Neural cell (in vitro differentiated cells): ENCODE data around the gene F2. TPM values are rescaled to one million over a fixed set of nuclear protein-coding genes. Genes with fewer than 3 reads are reported as not detected.

Source experiments
- H2AFZ ChIP-seq: fragments of 200-600, 300-800 bp; sonication (generic), shearing (Covaris generic); 2 replicates; pipeline ENCODE4 v1.6.0; 2014; ENCODE audit warnings: low read depth, mild to moderate bottlenecking, antibody characterized with exemption, low read length, moderate library complexity
- H3F3A ChIP-seq: fragments of 200-600 bp; shearing (Covaris generic); 2 replicates; pipeline ENCODE4 v1.6.1; 2016; ENCODE audit warnings: mild to moderate bottlenecking, moderate library complexity, mixed read lengths, antibody characterized with exemption, low read length; ENCODE audit not compliant: insufficient read depth, poor library complexity, severe bottlenecking
- H3K27ac ChIP-seq: fragments of 200-600, 300-800 bp; sonication (generic), shearing (Covaris generic); 2 replicates; pipeline ENCODE4 v1.5.1; 2014; ENCODE audit warnings: mild to moderate bottlenecking, low read length, moderate library complexity
- H3K27me3 ChIP-seq: fragments of 300-800, 200-600 bp; sonication (generic), shearing (Covaris generic); 2 replicates; pipeline ENCODE4 v1.6.0; 2014; ENCODE audit warnings: mild to moderate bottlenecking, low read depth, low read length, moderate library complexity; ENCODE audit not compliant: insufficient read depth
- H3K36me3 ChIP-seq: fragments of 300-800, 200-600 bp; sonication (generic), shearing (Covaris generic); 2 replicates; pipeline ENCODE4 v1.5.1; 2014; ENCODE audit warnings: mild to moderate bottlenecking, antibody characterized with exemption, low read length, moderate library complexity; ENCODE audit not compliant: insufficient read depth
- H3K4me2 ChIP-seq: fragments of 300-800, 200-600 bp; sonication (generic), shearing (Covaris generic); 2 replicates; pipeline ENCODE4 v1.6.0; 2014; ENCODE audit warnings: mild to moderate bottlenecking, low read length
- H3K4me3 ChIP-seq: fragments of 300-800, 200-600 bp; sonication (generic), shearing (Covaris generic); 2 replicates; pipeline ENCODE4 v1.5.1; 2014; ENCODE audit warnings: mild to moderate bottlenecking, low read length, moderate library complexity
- H3K79me2 ChIP-seq: fragments of 200-600 bp; shearing (Covaris generic); replicated peaks from 2 replicates; pipeline ENCODE4 v1.6.0; 2014; ENCODE audit warnings: mild to moderate bottlenecking, low read length, moderate library complexity; ENCODE audit not compliant: insufficient read depth
- H3K9ac ChIP-seq: fragments of 300-800, 200-600 bp; sonication (generic), shearing (Covaris generic); 2 replicates; pipeline ENCODE4 v1.6.1; 2016; ENCODE audit warnings: mild to moderate bottlenecking, low read length, mixed read lengths
- H3K9me2 ChIP-seq: fragments of 200-600 bp; shearing (Covaris generic); 2 replicates; pipeline ENCODE4 v1.6.1; 2016; ENCODE audit warnings: mild to moderate bottlenecking, low read length, mixed read lengths; ENCODE audit not compliant: insufficient read depth
- H3K9me3 ChIP-seq: fragments of 200-600, 300-800 bp; sonication (generic), shearing (Covaris generic); 2 replicates; pipeline ENCODE4 v1.6.1; 2016; ENCODE audit warnings: mild to moderate bottlenecking, mixed run types, low read length, moderate library complexity, mixed read lengths
- H4K20me1 ChIP-seq: fragments of 200-600 bp; shearing (Covaris generic); 2 replicates; pipeline ENCODE4 v1.6.1; 2016; ENCODE audit warnings: mild to moderate bottlenecking, mixed run types; ENCODE audit not compliant: insufficient read depth
- EP300 ChIP-seq: fragments of 450-650 bp; conservative IDR thresholded peaks from 2 replicates; pipeline ENCODE4 v1.6.1; 2014; ENCODE audit warnings: antibody characterized with exemption, mild to moderate bottlenecking, moderate library complexity; ENCODE audit not compliant: poor library complexity, severe bottlenecking
- EZH2 ChIP-seq: fragments of 200-600, 300-800 bp; shearing (Covaris generic), sonication (generic); IDR thresholded peaks from 2 replicates; pipeline ENCODE4 v1.6.1; 2014; ENCODE audit warnings: antibody characterized with exemption, low read length, borderline replicate concordance, mild to moderate bottlenecking; ENCODE audit not compliant: insufficient read depth, poor library complexity, severe bottlenecking
- MXI1 ChIP-seq: fragments of 450-650 bp; conservative IDR thresholded peaks from 2 replicates; pipeline ENCODE4 v1.6.1; 2014; ENCODE audit warnings: antibody characterized with exemption, mild to moderate bottlenecking; ENCODE audit not compliant: poor library complexity, severe bottlenecking
- POLR2AphosphoS5 ChIP-seq: IDR thresholded peaks from 2 replicates; pipeline ENCODE4 v1.6.1; 2012
- RAD21 ChIP-seq: fragments of 450-650 bp; conservative IDR thresholded peaks from 2 replicates; pipeline ENCODE4 v1.6.1; 2014; ENCODE audit warnings: antibody characterized with exemption, mild to moderate bottlenecking, moderate library complexity
- SMC3 ChIP-seq: fragments of 450-650 bp; conservative IDR thresholded peaks from 2 replicates; pipeline ENCODE4 v1.6.1; 2014; ENCODE audit warnings: antibody characterized with exemption, mild to moderate bottlenecking, moderate library complexity; ENCODE audit not compliant: poor library complexity
- polyA plus RNA-seq: library from polyadenylated mRNA; depleted of rRNA; stranded (reverse); fragments of >200 nt; gene quantifications from 2 replicates; pipeline ENCODE4 v1.2.3, GENCODE V29; 2014
- TF ChIP-seq, protein P1 (sequence below): fragments of 450-650 bp; IDR thresholded peaks from 2 replicates; pipeline ENCODE4 v1.5.1; 2014; ENCODE audit warnings: antibody characterized with exemption, mild to moderate bottlenecking, moderate library complexity; ENCODE audit not compliant: poor library complexity, severe bottlenecking
- TF ChIP-seq, protein P2 (sequence below): IDR thresholded peaks from 2 replicates; pipeline ENCODE4 v1.6.1; 2012; ENCODE audit warnings: borderline replicate concordance

Gene F2
- polyA plus RNA-seq, 1 donor from 2014 or later = 0.94 TPM

DNA sequence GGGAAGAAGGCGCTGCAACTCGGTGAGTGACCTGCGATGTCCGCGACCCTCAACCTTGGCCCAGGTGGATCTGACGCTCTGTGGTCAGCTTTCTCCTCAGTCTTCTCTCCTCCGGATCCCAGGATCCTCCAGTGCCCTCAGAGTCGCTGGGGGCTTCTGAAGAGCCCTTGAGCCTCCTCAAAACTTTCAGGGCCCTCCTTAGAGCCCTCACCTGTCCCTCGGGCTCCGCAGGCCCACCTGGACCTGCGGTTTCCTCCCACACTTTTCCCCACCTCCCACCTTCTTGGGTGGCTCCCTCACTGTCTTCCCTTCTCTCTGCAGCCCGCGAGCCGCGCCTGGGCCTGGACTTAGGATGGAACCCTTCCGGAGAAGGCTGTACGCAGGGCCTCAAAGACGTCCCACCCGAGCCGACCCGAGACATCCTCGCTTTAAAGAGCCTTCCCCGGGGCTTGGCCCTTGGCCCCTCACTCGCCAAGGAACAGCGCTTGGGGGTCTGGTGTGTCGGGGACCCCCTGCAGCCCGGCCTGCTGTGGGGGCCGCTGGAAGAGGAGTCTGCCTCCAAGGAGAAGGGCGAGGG, 17.8 kb upstream of the F2 start:
- Histone ChIP-seq H3K79me2 (peaks cover 29% of the 10 kb centered on the region), H3K27me3 (no peaks in the 10 kb centered on the region), H3K9me2 (no peaks in the 10 kb centered on the region), H3K4me2 (peak overlapping the region; percentile 52), H2AFZ (peak overlapping the region; percentile 36), H3K9ac (peak overlapping the region; percentile 92), H3K36me3 (no peaks in the 10 kb centered on the region), H3F3A (no peaks in the 10 kb centered on the region), H3K27ac (peak overlapping the region; percentile 96), H3K9me3 (no peaks in the 10 kb centered on the region), H3K4me3 (peak overlapping the region; percentile 88), H4K20me1 (no peaks in the 10 kb centered on the region)
- TF ChIP-seq, protein P1, sequence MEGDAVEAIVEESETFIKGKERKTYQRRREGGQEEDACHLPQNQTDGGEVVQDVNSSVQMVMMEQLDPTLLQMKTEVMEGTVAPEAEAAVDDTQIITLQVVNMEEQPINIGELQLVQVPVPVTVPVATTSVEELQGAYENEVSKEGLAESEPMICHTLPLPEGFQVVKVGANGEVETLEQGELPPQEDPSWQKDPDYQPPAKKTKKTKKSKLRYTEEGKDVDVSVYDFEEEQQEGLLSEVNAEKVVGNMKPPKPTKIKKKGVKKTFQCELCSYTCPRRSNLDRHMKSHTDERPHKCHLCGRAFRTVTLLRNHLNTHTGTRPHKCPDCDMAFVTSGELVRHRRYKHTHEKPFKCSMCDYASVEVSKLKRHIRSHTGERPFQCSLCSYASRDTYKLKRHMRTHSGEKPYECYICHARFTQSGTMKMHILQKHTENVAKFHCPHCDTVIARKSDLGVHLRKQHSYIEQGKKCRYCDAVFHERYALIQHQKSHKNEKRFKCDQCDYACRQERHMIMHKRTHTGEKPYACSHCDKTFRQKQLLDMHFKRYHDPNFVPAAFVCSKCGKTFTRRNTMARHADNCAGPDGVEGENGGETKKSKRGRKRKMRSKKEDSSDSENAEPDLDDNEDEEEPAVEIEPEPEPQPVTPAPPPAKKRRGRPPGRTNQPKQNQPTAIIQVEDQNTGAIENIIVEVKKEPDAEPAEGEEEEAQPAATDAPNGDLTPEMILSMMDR = no peak
- TF ChIP-seq EP300 (no peak), POLR2AphosphoS5 (no peak), SMC3 (no peak), MXI1 (no peak), RAD21 (no peak)

DNA sequence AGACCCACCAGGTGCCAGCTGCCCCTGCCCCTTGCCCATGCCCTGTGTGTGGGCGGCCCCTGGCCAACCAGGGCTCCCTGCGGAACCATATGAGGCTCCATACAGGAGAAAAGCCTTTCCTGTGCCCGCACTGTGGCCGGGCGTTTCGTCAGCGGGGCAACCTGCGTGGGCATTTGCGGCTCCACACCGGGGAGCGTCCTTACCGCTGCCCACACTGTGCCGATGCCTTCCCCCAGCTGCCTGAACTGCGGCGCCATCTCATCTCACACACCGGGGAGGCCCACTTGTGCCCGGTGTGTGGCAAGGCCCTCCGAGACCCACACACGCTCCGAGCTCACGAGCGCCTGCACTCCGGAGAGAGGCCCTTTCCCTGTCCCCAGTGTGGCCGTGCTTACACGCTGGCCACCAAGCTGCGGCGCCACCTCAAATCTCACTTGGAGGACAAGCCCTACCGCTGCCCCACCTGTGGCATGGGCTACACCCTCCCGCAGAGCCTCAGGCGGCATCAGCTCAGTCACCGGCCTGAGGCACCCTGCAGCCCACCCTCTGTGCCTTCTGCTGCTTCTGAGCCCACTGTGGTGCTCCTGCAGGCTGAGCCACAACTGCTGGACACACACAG, 13.8 kb upstream of the F2 start:
- no peaks in the 10 kb centered on the region for H4K20me1 ChIP-seq
- TF ChIP-seq SMC3 = no peak
- no peak for TF ChIP-seq RAD21
- TF ChIP-seq, protein P2, sequence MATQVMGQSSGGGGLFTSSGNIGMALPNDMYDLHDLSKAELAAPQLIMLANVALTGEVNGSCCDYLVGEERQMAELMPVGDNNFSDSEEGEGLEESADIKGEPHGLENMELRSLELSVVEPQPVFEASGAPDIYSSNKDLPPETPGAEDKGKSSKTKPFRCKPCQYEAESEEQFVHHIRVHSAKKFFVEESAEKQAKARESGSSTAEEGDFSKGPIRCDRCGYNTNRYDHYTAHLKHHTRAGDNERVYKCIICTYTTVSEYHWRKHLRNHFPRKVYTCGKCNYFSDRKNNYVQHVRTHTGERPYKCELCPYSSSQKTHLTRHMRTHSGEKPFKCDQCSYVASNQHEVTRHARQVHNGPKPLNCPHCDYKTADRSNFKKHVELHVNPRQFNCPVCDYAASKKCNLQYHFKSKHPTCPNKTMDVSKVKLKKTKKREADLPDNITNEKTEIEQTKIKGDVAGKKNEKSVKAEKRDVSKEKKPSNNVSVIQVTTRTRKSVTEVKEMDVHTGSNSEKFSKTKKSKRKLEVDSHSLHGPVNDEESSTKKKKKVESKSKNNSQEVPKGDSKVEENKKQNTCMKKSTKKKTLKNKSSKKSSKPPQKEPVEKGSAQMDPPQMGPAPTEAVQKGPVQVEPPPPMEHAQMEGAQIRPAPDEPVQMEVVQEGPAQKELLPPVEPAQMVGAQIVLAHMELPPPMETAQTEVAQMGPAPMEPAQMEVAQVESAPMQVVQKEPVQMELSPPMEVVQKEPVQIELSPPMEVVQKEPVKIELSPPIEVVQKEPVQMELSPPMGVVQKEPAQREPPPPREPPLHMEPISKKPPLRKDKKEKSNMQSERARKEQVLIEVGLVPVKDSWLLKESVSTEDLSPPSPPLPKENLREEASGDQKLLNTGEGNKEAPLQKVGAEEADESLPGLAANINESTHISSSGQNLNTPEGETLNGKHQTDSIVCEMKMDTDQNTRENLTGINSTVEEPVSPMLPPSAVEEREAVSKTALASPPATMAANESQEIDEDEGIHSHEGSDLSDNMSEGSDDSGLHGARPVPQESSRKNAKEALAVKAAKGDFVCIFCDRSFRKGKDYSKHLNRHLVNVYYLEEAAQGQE = no peak
- no peak for TF ChIP-seq EZH2
- TF ChIP-seq, protein P1 = no peak
- TF ChIP-seq POLR2AphosphoS5 = no peak
- H3K9me3 ChIP-seq = no peaks in the 10 kb centered on the region
- H3K79me2 ChIP-seq = peaks cover 16% of the 10 kb centered on the region
- H2AFZ ChIP-seq = no peak overlapping the region
- no peaks in the 10 kb centered on the region for H3K27me3 ChIP-seq
- no peaks in the 10 kb centered on the region for H3K36me3 ChIP-seq
- no peaks in the 10 kb centered on the region for H3K9me2 ChIP-seq
- H3K4me2 ChIP-seq = no peak overlapping the region
- no peaks in the 10 kb centered on the region for H3F3A ChIP-seq
- H3K9ac ChIP-seq = no peak overlapping the region
- H3K27ac ChIP-seq = no peak overlapping the region
- H3K4me3 ChIP-seq = no peak overlapping the region
